CD4-positive, alpha-beta T cell treated with Interleukin-17A for 1 hour (primary cell): ENCODE results near the gene ADSS2.
"Not testable (repeated sequence)": the region's sequence is repeated elsewhere in the genome, so short reads cannot be mapped to it uniquely, and the experiment has no call there.

Experiments used
- DNase-seq: peaks from one replicate; pipeline ENCODE4 v3.0.0-alpha.2; 2020

Gene ADSS2

DNA sequence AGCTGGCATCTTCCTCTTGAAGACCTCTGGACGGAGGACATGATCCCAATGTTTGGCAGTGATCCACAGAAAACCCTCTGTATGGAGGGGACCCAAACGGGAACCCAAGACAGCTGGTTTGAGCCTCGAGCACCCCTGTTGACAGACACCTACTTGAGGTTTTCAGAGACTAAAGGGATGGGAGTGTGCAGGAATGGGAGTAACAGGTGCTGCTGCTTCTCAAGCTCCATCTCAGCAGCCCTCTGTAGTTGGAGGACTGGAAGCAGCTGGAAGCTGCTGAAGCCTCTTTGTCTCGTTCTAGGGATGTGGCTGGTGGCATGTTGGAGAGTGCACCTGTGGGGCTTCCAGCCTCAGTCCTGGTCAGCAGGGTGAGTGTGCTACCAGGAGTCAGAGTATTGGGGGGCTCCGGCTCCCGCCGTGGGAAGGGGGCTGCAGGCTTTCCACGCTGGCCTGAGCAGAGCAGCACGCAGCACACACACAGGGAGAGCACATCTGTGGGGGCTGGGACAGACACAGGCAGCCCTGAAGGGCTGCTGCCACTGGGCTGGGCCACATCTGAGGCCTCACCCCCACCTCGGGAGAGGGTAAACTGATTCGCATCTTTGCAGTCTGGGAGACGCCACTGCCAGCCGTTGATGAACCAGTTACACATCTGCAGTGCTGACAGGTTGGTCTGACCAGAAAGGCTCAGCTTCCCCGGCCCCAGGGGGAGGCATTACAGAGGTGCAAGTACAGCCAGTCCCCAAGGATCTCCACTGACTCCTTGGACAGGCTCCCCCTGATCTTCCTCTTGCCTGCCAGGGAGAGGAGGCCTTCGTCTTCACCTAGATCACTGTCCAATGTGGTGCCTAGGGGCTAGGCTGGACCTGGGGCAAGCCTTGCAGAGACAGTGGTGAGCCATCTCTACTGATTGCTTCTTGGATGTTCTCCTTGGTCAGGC, 56.6 kb downstream of the ADSS2 start:
- DNase-seq = no peak

DNA sequence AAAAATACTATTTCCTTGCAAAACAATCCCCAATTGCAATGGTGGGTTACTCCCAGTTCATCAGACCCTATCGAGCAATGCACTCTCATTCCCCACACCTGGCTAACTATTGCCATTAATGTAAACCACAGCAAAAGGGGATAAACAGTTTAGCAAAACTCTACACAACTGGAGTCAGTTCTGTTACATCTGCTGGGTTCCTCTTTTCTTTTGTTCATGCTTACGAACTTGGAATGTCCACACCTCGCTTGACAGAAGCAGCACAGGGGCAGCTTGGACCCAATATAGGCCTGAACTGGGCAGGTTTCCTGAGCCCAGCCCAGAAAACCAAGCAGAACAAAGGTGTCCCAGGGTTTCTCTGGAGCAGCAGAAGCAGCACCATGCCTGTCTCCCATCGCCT, 57.4 kb downstream of the ADSS2 start:
- DNase-seq = no peak

DNA sequence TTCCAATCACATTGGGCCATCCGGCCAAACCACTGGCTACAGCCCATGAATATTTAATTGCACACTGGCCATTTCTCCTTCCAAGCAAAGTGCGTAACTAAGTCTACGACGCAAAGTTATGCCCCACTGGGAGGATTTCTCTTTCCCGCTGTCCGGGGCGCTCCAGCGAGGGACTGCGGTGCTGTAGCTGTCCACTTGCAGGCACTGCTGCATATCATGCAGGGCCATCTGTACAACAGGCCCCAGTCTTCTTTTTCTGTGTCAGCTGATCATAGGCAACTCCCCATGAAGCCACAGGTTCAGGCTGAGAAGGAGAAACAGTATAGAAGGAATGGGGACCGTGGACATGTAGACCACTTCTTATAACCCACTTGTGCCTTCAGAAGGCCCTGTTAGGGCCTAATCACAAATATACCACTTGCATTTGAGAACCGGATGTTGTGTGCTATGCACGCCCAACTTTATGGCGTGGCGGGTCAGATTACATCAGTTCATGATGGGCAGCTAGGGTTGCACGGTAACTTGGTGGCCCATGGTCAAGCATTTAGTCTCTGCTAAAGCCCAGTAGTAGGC, 58.0 kb downstream of the ADSS2 start:
- no peak for DNase-seq

DNA sequence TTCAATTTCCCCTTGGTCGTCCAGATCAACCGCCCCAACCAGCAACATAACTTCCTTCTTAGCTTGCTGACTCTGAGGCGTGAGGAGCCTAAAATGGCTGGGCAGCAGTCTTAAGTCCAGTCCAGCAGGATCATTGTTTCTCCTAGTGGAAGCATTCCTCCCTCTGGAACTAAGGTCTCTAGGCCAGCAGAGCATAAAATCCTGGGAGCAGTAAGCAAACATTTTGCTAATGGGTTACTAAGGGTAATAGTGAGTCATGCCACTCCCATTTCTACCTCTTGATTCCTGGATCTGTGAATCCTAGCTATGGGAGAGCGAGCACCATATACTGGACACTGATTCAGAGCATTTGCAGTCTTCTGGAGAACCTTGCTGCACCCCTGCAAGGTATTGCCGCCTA, 59.9 kb downstream of the ADSS2 start:
- no peak for DNase-seq

DNA sequence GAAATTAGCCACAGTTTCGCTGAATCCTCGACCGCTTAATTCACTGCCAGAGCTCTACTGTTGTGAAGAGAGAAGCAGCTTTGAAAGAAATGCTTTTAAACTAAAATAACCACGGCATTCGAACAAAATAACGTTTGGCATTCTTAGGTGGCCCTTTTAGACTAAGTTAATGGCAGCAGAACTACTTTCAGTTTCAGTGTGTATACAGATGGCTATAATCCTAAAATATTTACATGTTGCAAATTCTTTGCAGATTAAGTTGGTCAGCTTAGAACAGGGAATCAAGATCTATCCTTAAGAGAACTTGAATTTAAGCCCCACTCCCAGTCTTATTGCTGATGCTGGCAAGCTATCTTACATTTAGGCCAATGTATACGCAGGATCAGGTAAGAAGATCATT, 62.7 kb downstream of the ADSS2 start:
- no peak for DNase-seq

DNA sequence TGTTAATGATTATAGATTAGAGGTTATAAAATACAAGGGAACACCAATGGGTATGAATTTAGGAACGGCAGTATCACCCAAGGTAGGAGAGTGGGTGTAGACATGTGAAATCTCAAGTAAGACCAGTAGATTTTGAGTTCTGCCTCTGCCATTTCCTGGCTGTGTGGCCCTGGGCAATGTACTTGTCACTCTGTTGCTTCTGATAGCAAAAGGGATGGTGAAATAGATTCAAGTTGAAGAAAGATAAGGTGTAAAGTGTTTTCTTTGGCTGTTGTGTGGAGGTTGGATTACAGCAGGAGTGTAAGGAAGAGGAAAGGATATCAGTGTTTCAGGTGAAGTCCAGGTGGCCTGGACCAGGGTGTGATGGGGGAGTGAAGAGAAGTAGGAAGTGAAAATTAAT, 64.3 kb downstream of the ADSS2 start:
- DNase-seq = no peak

DNA sequence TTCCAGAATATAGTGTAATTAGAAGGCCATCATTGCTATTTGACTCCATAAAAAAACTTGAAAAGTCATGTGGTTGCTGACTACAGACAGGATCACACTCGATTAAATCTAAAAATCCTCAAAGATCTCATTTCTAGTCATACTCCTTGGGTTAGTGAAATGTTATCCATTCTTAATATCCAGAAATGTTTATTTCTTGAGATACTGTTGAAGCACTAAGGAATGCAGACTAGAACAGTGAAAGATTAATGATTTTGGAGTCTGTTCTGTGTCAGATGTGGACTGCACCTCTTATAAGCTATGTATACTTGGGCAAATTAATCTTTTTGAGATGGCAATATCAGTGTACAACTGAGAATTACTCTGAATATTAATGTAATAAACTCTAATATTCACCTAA, 65.1 kb downstream of the ADSS2 start:
- no peak for DNase-seq

DNA sequence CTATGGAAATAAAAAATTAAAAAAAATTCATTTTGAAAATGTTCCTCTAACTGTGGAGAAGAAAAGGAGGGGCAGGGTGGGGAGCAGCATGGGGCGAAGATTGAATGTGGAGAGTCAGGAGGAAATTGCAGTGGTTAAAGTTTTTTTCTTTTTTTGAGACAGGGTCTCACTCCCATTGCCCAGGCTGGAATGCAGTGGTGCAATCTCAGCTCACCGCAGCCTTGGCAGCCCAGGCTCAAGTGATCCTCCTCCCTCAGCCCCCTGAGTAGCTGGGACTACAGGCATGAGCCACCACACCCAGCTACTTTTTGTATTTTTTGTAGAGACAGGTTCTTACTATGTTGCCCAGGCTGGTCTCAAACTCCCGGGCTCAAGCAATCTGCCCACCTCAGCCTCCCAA, 67.6 kb downstream of the ADSS2 start:
- DNase-seq = no peak

DNA sequence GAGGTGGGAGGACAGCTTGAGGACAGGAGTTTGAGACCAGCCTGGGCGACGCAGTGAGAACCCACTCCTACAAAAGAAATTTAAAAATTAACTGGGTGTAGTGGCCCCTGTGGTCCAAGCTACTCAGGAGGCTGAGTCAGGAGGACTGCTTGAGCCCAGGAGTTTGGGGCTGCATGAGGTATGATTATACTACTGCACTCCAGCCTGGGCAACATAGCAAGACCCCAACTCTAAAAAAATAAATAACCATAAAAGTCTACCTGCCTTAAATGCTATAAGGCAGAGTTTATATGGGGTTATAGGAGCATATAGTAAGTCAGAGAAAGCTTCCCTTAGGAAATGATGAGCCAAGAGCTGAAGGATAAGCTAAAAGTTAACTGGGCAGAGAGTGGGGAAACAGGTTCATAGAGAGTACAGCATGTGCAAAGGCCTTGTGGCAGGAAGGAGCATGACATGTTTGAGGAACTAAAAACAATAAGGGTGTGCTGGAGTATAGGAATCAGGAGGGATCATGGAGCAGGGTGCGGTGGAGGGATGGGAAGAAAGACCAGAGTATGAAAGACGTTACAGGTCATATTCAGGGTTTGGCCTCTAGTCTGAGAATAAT, 68.3 kb downstream of the ADSS2 start:
- no peak for DNase-seq

DNA sequence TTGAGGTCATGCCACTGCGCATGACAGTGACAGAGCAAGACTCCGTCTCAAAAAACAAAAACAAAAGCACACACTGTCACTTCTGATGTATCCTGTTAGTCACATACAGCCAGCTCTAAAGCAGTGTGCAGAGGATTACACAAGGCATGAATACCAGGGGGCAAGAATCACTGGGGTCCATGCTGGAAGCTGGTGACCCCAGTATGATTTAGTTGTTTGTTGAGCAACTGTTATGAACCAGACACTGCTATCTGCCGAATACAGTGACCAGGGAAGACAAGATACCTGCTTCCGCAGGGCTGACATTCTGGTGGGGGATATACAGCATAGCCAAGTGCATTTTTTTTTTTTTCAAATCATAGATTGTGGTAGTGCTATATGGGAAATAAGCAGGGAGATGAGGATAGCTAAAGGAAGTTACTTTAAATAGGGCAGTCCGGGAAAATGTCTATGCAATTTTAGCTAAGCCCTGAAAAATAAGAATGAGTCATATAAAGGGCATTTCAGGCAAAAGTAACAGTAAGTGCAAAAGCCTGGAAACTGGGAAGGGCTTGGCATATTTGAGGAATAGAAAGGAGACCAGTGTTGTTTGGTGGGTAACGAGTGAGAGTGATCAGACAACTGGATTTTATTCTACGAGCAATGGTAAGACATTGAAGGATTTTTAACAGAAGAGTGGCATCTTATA, 69.7 kb downstream of the ADSS2 start:
- DNase-seq = no peak

DNA sequence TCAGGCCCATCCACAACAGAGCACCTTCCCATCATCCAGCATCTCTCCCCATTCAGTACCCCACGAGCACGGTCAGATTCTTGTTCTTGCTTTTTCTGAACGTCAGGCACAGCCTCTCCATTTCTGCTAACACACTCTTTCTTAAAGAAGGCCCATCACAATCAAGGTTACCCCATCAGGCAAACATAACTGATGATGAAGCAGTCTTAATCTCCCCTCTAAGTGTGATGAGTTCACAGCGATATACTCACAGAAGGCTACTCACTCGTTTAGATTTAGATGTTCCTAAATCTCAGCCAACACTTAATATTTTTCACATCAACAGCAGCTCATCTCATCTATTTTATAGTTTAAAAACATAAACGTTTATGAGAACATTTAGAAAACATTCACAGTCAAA, 75.6 kb downstream of the ADSS2 start:
- no peak for DNase-seq

DNA sequence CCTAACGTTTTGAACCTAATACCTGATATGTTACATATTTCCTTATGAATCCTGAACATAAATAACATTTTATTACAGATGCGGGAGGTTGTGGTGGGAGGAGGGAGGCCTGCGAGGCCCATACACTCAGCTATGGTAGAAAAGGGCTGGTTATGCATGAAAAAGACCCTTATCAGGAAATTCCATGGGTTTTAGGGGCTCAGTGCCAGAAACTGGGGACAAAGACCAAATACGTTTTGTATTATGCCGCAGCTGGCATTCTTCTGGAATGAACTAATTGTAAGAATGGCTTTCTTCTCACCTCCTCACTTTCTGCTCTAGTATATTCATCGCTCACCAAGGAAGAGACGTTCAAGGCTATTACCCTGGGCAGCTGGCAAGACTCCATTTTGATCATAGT, 76.7 kb downstream of the ADSS2 start:
- DNase-seq = no peak

DNA sequence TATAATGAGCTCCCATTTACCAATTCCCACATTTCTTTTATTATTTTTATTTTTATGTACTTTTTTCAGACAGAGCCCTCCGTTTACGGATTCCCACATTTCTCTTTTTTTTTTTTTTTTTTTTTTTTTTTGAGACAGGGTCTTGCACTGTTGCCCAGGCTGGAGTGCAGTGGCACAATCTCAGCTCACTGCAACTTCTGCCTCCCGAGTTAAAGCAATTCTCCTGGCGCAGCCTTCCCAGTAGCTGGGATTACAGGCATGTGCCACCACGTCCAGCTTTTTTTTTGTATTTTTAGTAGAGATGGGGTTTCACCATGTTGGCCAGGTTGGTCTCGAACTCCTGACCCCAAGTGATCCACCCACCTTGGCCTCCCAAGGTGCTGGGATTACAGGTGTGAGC, 77.2 kb downstream of the ADSS2 start:
- DNase-seq = not testable (repeated sequence)

DNA sequence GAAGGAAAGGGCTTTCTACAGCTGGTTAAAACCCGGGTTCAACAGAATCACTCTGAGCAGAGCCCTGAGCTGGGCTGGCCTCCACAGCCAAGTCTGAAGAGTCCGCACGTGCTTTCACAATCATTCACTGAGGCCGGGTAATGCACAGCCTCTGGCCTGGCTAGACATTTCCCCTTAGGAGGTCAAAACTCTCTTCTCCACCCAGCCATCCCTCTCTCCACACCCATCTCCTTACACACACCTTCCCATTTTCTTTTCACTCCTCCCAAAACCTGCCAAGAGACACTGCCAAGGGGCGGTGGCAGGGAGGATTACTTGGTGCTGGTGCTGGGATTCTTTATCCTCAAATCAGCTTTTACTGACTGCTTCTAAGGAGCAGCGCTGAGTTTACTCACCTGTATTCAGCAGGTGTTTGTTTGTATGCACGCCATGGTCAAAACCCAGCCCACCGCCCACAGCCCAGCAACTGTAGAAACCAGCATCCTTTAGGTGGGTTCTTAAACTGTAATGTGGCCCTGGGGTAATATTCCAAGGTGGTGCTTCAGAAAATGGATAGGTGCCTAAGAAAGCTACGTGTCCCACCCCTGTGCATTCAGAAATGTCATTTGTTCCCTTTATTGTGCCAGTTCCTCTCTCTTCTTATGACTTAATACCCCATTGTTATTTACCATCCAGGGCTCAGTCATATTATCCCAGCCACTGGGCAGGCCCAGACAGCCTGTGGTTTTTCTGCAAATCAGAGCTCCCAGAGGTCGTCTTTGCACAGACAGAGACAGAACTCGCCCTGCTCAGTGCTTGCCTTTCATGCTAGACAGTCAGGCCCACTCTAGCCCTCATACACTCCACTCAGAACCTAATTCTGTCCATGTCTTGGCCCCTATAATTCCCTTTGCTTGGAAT, 80.2 kb downstream of the ADSS2 start:
- DNase-seq = no peak

DNA sequence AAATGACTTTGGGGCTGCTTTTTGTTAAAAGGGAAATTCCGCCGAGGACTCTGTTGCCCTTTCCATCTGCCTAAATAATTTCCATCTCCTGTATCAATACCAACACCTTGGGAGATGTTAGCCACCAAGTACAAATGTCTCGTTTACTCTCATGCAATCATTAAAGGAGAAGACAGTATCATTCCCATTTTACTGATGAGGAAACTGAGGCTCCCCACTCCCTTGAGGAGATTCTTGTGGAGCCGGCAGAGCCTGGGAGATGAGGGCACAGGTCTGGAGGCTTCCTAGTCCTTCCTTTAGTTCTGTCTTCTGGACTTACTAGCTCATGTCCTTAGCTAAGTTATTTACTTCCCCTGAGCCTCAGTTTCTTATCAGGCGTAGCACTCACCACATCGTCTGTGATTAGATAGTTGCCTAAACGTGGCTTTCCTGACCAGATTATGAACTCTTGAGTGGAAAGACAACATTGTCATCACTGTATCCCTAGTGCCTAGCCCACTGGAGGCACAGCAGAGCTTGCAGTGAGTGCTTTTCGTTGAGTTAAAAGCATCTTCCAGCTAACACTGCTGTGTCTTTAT, 81.6 kb downstream of the ADSS2 start:
- DNase-seq = no peak

DNA sequence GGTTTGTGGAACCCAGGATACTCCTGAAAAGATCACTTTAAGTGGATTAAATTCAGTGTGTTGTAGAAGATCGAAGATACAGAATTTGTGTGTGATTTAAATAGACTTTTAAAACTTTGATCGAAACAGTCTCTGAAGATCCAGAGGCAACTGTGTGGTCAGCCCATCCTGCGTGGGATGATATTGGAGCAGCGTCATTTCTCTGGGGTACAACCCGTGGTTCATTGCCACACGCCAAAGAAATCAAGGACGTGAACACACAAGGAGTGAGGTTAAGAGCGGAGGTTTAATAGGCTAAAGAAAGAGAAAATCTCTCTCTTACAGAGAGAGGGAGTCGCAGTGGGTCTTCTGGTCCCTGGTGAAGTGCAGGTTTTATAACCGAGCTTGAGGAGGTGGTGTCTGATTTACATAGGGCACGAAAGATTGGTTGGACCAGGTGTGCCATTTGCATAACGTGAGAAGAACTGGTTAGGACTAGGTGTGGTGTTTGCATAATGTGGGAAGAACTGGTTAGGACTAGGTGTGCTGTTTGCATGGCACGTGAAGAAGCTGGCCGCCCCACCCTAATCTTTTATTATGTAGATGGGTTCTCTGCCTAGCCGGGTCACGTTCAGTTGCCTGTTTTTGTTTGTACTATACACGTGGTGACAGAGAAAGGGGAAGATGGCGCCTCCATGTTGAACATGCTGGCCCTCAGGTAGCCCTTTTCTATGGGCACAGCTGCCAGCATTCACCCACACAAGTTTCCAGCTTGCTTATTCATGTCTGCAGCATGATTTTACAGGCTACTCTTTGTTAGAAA, 82.3 kb downstream of the ADSS2 start:
- DNase-seq = no peak

DNA sequence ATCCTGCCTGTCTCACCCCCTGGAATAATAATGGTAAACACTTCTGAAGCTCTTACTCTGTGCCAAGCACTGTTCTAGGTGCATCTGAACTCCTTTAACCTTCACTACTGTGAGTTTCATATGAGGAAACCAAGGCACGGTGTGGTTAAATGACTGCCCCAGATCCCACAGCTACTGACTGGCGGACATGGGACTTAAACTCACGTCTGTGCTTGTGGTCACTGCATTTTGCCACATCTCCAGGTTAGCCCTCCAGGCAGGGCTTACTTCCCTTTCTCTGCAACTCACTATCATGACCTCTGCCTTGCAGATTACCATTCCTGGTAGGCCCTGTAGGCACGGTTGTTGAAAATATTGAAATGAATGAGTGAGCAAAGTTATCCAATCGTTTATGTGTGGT, 83.4 kb downstream of the ADSS2 start:
- no peak for DNase-seq

DNA sequence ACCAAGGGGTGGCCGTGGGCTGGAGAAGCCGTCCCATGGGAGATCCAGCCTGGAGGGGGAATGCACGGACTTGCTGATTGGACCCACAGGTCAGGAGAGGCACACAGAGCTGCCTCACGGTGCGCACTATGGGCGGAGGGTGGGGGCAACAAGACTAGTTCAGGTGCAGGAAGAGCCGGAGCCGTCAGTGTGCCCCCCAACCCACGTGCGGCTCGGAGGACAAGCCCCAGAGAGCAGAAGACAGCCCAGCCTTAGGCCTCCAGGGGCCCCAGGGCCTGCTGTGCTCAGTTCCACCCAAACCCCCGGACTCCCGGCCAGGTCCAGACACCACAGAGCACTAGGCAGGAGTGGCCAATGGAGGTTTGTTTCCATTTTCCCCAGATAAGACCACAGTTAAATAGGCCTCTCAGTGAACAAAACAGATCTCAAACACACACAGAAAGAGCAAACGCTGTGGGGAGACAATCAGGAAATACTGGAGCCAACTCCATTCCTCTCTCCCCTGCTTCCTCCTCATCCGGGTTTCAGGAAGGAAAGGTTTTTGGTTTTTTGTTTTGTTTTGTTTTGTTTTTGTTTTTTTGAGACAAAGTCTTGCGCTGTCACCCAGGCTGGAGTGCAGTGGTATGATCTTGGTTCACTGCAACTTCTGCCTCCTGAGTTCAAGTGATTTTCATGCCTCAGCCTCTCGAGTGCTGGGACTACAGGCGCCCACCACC, 84.2 kb downstream of the ADSS2 start:
- DNase-seq = no peak

DNA sequence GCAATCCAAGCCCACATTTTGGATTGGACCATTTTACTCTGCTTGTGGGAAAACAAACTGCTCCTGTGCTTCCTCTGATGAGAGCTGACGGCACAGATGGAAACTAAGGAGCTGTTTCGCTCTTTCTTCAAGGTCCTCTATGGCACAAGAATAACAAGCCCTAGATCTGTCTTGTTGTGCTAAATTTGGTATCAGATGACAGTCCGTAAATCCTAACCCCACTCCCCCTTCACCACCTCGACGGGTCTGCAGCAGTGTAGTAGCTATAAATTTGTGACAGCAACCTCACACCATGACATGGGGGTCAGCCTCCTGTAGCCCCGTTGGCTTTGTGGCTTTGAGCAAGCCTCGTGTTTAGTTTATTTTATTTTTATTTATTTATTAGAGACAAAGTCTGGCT, 85.9 kb downstream of the ADSS2 start:
- no peak for DNase-seq

DNA sequence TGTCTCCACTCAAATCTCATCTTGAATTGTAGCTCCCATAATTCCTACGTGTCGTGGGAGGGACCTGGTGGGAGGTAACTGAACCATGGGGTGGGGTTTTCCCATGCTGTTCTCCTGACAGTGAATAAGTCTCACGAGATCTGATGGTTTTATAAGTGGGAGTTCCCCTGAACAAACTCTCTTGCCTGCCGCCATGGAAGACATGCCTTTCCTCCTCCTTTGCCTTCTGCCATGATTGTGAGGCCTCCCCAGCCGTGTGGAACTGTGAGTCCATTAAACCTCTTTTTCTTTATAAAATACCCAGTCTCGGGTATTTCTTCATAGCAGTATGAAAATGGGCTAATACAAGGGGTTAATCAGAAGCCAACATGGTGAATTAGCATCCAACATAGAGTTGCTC, 86.4 kb downstream of the ADSS2 start:
- DNase-seq = not testable (repeated sequence)

DNA sequence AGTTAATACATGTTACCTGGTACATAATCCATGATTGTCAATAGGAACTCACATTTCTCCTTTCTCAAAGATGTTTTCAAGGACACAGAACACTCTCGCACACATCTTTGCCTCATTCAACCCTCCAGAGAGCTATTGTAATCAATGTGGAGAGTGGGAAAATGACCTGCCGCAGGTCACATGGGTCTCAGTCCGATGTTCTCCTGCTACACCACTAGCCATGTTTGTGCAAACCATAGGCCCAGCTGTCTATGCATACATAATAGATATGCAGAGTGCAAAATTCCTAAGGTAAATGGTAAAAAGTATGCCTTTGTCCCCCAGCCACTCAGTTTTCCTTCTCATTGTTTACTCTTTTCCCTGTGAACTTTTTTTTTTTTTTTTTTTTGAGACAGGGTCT, 89.2 kb downstream of the ADSS2 start:
- DNase-seq = no peak
